HEK293 (cell line): Measurements from ENCODE around the gene MAZ.

Experiments used
- CTCF ChIA-PET: fragments of 350-600 bp; formaldehyde crosslinking; extraction: SDS; loops from one replicate; lab custom pipeline; 2021; ENCODE audit warnings: antibody characterized with exemption; lab: Yijun Ruan, JAX
- POLR2A ChIA-PET: fragments of 300-600 bp; formaldehyde crosslinking; extraction: SDS; loops from one replicate; lab custom pipeline; 2020; ENCODE audit warnings: antibody characterized with exemption, inconsistent platforms; lab: Yijun Ruan, JAX
- H3K27ac ChIP-seq: fragments of 200-500 bp; sonication (Bioruptor generic); 2 replicates; pipeline ENCODE4 v1.5.1; 2014; ENCODE audit warnings: low read depth, low read length, control low read depth, inconsistent platforms; ENCODE audit errors: extremely low read depth
- H3K36me3 ChIP-seq, 2 experiments: fragments of 200-500 bp in 1 of 2; sonication (Bioruptor generic) in 1 of 2; 1 replicate in 1 of 2; 2 replicates in 1 of 2; pipeline ENCODE4 v1.5.1; 2014 to 2017; ENCODE audit warnings: inconsistent platforms in 2 of 2, low read length in 2 of 2; ENCODE audit not compliant: control insufficient read depth in 2 of 2, insufficient read depth in 1 of 2
- H3K4me1 ChIP-seq: fragments of 200-500 bp; sonication (Bioruptor generic); 2 replicates; pipeline ENCODE4 v1.5.1; 2014; ENCODE audit warnings: mild to moderate bottlenecking, low read length, inconsistent platforms; ENCODE audit not compliant: control insufficient read depth, insufficient read depth
- H3K4me3 ChIP-seq: 2 replicates; pipeline ENCODE4 v1.5.1; 2011; ENCODE audit warnings: low read depth, mild to moderate bottlenecking, control low read depth, low read length, moderate library complexity
- H3K9me3 ChIP-seq: fragments of 200-500 bp; sonication (Bioruptor generic); 2 replicates; pipeline ENCODE4 v1.5.1; 2014; ENCODE audit warnings: low read depth, low read length, inconsistent platforms; ENCODE audit not compliant: control insufficient read depth, insufficient read depth
- BCL11B ChIP-seq: fragments of 450-650 bp; formaldehyde crosslinking; IDR thresholded peaks from 2 replicates; pipeline ENCODE4 v1.5.1; 2016; ENCODE audit warnings: low read depth, missing biosample characterization, missing genetic modification characterization
- FEZF1 ChIP-seq: fragments of 450-650 bp; formaldehyde crosslinking; IDR thresholded peaks from 2 replicates; pipeline ENCODE4 v1.5.1; 2016; ENCODE audit warnings: missing biosample characterization, missing genetic modification characterization
- GLI2 ChIP-seq: fragments of 450-650 bp; formaldehyde crosslinking; IDR thresholded peaks from 2 replicates; pipeline ENCODE4; 2017; ENCODE audit warnings: missing biosample characterization, missing genetic modification characterization, low read depth, borderline replicate concordance
- RBAK ChIP-seq: fragments of 450-650 bp; formaldehyde crosslinking; IDR thresholded peaks from 2 replicates; pipeline ENCODE4 v1.5.1; 2016; ENCODE audit warnings: missing biosample characterization, missing genetic modification characterization
- SP2 ChIP-seq: fragments of 450-650 bp; formaldehyde crosslinking; IDR thresholded peaks from 2 replicates; pipeline ENCODE4 v1.5.1; 2016; ENCODE audit warnings: missing biosample characterization, missing genetic modification characterization
- ZFP69B ChIP-seq: fragments of 450-650 bp; formaldehyde crosslinking; IDR thresholded peaks from 2 replicates; pipeline ENCODE4 v1.5.1; 2016; ENCODE audit warnings: missing biosample characterization, missing genetic modification characterization
- ZNF112 ChIP-seq: fragments of 450-650 bp; formaldehyde crosslinking; IDR thresholded peaks from 2 replicates; pipeline ENCODE4 v1.5.0; 2017; ENCODE audit warnings: missing biosample characterization, missing genetic modification characterization
- ZNF114 ChIP-seq: fragments of 450-650 bp; formaldehyde crosslinking; IDR thresholded peaks from 2 replicates; pipeline ENCODE4 v1.5.0; 2017; ENCODE audit warnings: missing biosample characterization, missing genetic modification characterization
- ZNF223 ChIP-seq: fragments of 450-650 bp; formaldehyde crosslinking; IDR thresholded peaks from 2 replicates; pipeline ENCODE4 v1.5.1; 2016; ENCODE audit warnings: missing biosample characterization, missing genetic modification characterization
- ZNF626 ChIP-seq: fragments of 450-650 bp; sonication (Bioruptor Pico); formaldehyde crosslinking; IDR thresholded peaks from 2 replicates; pipeline ENCODE4 v1.5.1; 2018; ENCODE audit warnings: missing biosample characterization, missing genetic modification characterization, inconsistent platforms
- ZNF76 ChIP-seq: fragments of 450-650 bp; formaldehyde crosslinking; IDR thresholded peaks from 2 replicates; pipeline ENCODE4; 2016; ENCODE audit warnings: low read depth, missing biosample characterization, missing genetic modification characterization, borderline replicate concordance
- TF ChIP-seq, protein P1 (sequence below): fragments of 450-650 bp; formaldehyde crosslinking; IDR thresholded peaks from 2 replicates; pipeline ENCODE4 v1.5.1; 2016; ENCODE audit warnings: missing biosample characterization, missing genetic modification characterization
- TF ChIP-seq, protein P2 (sequence below): fragments of 450-650 bp; formaldehyde crosslinking; optimal IDR thresholded peaks from 2 replicates; pipeline ENCODE3; 2016; ENCODE audit warnings: missing biosample characterization, mild to moderate bottlenecking, missing genetic modification characterization
- TF ChIP-seq, protein P3 (sequence below): fragments of 450-650 bp; formaldehyde crosslinking; IDR thresholded peaks from 2 replicates; pipeline ENCODE4 v1.5.1; 2016; ENCODE audit warnings: missing biosample characterization, missing genetic modification characterization
- TF ChIP-seq, protein P4 (sequence below): fragments of 450-650 bp; formaldehyde crosslinking; IDR thresholded peaks from 2 replicates; pipeline ENCODE4; 2016; ENCODE audit warnings: missing biosample characterization, missing genetic modification characterization
- TF ChIP-seq, protein P5 (sequence below): fragments of 450-650 bp; formaldehyde crosslinking; IDR thresholded peaks from 2 replicates; pipeline ENCODE4 v1.5.1; 2016; ENCODE audit warnings: missing biosample characterization, missing genetic modification characterization, borderline replicate concordance

MAZ gene

DNA sequence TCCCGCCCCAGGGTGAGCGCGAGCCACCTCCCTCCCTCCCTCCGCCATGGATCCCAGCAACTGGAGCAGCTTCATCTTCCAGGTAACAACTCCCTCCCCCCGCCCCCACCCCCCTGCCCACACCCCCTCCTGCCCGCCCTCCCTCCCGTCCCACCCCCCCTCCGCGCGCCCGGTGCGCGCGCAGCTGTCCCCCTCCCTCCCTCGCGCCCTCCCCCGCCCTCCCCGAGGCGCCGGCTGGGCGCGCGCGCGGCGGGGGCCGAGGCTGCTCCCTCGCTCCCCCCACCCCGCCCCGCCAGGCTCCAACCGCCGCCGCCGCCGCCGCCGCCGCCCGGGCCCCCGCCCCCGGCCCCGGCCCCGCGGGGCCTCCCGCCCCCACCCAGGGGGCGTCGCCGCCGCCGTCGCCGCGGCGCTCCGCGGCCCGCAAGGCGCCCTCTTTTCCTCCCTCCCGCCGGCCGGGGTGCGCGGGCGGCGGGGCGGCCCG, at the start of gene MAZ:
MAZ (plus strand) TSS at position 431 of the 481 bp plus-strand sequence. CDS start 173 bp downstream, outside the sequence.
- TF ChIP-seq, protein P1, sequence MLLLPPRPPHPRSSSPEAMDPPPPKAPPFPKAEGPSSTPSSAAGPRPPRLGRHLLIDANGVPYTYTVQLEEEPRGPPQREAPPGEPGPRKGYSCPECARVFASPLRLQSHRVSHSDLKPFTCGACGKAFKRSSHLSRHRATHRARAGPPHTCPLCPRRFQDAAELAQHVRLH, result no peak
- TF ChIP-seq RBAK (tag by site-specific recombination) (no peak), ZFP69B (tag by site-specific recombination) (no peak), ZNF112 (tag by site-specific recombination) (no peak), BCL11B (tag by site-specific recombination) (no peak), ZNF114 (tag by site-specific recombination) (no peak), FEZF1 (tag by site-specific recombination) (no peak), ZNF626 (tag by site-specific recombination) (no peak), GLI2 (tag by site-specific recombination) (no peak), ZNF223 (tag by site-specific recombination) (no peak), ZNF76 (tag by site-specific recombination) (no peak), SP2 (tag by site-specific recombination) (no peak)
- TF ChIP-seq, protein P2, sequence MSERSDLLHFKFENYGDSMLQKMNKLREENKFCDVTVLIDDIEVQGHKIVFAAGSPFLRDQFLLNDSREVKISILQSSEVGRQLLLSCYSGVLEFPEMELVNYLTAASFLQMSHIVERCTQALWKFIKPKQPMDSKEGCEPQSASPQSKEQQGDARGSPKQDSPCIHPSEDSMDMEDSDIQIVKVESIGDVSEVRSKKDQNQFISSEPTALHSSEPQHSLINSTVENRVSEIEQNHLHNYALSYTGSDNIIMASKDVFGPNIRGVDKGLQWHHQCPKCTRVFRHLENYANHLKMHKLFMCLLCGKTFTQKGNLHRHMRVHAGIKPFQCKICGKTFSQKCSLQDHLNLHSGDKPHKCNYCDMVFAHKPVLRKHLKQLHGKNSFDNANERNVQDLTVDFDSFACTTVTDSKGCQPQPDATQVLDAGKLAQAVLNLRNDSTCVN (tag by site-specific recombination), result no peak
- TF ChIP-seq, protein P3, sequence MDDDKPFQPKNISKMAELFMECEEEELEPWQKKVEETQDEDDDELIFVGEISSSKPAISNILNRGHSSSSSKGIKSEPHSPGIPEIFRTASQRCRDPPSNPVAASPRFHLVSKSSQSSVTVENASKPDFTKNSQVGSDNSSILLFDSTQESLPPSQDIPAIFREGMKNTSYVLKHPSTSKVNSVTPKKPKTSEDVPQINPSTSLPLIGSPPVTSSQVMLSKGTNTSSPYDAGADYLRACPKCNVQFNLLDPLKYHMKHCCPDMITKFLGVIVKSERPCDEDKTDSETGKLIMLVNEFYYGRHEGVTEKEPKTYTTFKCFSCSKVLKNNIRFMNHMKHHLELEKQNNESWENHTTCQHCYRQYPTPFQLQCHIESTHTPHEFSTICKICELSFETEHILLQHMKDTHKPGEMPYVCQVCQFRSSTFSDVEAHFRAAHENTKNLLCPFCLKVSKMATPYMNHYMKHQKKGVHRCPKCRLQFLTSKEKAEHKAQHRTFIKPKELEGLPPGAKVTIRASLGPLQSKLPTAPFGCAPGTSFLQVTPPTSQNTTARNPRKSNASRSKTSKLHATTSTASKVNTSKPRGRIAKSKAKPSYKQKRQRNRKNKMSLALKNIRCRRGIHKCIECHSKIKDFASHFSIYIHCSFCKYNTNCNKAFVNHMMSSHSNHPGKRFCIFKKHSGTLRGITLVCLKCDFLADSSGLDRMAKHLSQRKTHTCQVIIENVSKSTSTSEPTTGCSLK (tag by site-specific recombination), result no peak
- TF ChIP-seq, protein P4, sequence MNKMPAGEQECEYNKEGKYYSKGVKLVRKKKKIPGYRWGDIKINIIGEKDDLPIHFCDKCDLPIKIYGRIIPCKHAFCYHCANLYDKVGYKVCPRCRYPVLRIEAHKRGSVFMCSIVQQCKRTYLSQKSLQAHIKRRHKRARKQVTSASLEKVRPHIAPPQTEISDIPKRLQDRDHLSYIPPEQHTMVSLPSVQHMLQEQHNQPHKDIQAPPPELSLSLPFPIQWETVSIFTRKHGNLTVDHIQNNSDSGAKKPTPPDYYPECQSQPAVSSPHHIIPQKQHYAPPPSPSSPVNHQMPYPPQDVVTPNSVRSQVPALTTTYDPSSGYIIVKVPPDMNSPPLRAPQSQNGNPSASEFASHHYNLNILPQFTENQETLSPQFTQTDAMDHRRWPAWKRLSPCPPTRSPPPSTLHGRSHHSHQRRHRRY (tag by site-specific recombination), result no peak
- TF ChIP-seq, protein P5, sequence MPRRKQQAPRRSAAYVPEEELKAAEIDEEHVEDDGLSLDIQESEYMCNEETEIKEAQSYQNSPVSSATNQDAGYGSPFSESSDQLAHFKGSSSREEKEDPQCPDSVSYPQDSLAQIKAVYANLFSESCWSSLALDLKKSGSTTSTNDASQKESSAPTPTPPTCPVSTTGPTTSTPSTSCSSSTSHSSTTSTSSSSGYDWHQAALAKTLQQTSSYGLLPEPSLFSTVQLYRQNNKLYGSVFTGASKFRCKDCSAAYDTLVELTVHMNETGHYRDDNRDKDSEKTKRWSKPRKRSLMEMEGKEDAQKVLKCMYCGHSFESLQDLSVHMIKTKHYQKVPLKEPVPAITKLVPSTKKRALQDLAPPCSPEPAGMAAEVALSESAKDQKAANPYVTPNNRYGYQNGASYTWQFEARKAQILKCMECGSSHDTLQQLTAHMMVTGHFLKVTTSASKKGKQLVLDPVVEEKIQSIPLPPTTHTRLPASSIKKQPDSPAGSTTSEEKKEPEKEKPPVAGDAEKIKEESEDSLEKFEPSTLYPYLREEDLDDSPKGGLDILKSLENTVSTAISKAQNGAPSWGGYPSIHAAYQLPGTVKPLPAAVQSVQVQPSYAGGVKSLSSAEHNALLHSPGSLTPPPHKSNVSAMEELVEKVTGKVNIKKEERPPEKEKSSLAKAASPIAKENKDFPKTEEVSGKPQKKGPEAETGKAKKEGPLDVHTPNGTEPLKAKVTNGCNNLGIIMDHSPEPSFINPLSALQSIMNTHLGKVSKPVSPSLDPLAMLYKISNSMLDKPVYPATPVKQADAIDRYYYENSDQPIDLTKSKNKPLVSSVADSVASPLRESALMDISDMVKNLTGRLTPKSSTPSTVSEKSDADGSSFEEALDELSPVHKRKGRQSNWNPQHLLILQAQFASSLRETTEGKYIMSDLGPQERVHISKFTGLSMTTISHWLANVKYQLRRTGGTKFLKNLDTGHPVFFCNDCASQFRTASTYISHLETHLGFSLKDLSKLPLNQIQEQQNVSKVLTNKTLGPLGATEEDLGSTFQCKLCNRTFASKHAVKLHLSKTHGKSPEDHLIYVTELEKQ (tag by site-specific recombination), result no peak
- Histone ChIP-seq H3K27ac (peak within 1 kb of the TSS; percentile 100), H3K4me1 (peaks cover 17% of the 10 kb centered on the region), H3K9me3 (no peaks in the 10 kb centered on the region), H3K4me3 (peak within 1 kb of the TSS; percentile 67), H3K36me3 (peaks cover under 1 to 66% of the 10 kb centered on the region in 2 experiments; a peak in 2 of 3 replicates)
- ChIA-PET CTCF (interaction anchor here (1.0 to 3.0 kb wide), 3 partner anchors 10 to 1240 kb away, joined by 3 to 23 read pairs (median 5); partner anchors contain the start of gene PAGR1), POLR2A (interaction anchor here (0.6 to 4.0 kb wide), 17 partner anchors 9 to 1228 kb away, joined by 3 to 106 read pairs (median 4); partner anchors contain the start of genes ALDOA, HIRIP3, KCTD13 and KIF22)
